HEK293 (cell line): ENCODE data around the gene BRF1.

Experiments
- CTCF ChIP-seq: fragments of 450-650 bp; formaldehyde crosslinking; IDR thresholded peaks from 2 replicates; pipeline ENCODE4 v1.5.1; 2016; ENCODE audit warnings: missing biosample characterization, missing genetic modification characterization
- KLF7 ChIP-seq: fragments of 450-650 bp; formaldehyde crosslinking; IDR thresholded peaks from 2 replicates; pipeline ENCODE4 v1.5.1; 2016; ENCODE audit warnings: missing biosample characterization, missing genetic modification characterization, borderline replicate concordance
- ZBTB11 ChIP-seq: fragments of 450-650 bp; formaldehyde crosslinking; conservative IDR thresholded peaks from 2 replicates; pipeline ENCODE4 v1.5.1; 2016; ENCODE audit warnings: low read depth, missing biosample characterization, missing genetic modification characterization

GRCh38 chr14:105300542-105301102 lies at the start of gene BRF1:
- TF ChIP-seq ZBTB11 (tag by site-specific recombination) (no peak), CTCF (no peak), KLF7 (tag by site-specific recombination) (no peak)
